Activated gamma-delta T cell treated with Interleukin-2 at 50 U/mL for 16 hours (primary cell): Measurements from ENCODE around the gene P4HTM.
"Not testable (repeated sequence)": the region's sequence is repeated elsewhere in the genome, so short reads cannot be mapped to it uniquely, and the experiment has no call there.

ENCODE experiments used
- DNase-seq: peaks from one replicate; pipeline ENCODE4 v3.0.0-alpha.2; 2020

Gene P4HTM

DNA sequence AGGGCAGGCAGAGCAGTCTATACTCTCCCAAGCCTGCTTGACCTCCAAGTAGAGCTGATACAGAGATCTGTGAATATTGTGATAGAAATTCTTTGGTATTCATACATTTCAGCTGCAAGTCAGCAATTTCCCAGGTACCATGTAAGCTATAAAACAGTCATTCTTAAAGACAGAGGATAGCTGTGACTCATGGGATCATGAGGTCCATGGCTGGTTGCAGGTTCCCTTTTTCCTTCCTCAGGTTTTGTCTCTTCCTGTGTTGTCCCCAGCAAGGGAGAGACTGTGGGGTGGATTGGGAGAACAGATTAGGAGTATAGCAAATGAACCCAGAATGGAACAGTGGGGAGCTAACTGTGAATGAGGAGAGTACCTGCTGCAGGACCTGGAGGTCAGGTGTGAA is 5.4 kb upstream of the P4HTM start:
- DNase-seq, result no peak

DNA sequence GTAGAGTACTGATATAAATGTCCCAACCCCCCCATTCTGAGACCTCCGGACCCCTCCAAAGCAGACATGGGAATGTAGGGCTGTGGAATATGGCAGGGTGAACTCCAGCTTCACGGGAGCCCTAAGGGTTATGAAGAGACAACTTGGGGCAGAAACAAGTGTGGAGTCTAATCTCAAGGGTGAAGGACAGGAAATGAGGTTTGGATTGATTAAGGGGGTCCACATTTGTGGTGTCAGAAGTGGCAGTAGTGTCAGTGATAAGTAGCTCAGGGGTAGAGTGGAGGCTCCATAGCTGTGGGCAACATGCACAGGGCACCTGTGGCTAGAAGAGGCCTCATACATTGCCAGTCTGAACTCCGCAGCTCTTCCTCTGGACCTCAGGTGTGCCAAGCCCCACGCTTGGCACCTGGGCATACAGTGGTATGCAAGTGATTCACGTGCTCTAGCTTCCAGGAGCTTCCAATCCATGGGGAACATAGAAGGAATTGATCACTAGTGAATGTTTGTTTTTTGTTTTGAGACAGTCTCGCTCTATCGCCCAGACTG is 4.1 kb upstream of the P4HTM start:
- DNase-seq, result no peak

DNA sequence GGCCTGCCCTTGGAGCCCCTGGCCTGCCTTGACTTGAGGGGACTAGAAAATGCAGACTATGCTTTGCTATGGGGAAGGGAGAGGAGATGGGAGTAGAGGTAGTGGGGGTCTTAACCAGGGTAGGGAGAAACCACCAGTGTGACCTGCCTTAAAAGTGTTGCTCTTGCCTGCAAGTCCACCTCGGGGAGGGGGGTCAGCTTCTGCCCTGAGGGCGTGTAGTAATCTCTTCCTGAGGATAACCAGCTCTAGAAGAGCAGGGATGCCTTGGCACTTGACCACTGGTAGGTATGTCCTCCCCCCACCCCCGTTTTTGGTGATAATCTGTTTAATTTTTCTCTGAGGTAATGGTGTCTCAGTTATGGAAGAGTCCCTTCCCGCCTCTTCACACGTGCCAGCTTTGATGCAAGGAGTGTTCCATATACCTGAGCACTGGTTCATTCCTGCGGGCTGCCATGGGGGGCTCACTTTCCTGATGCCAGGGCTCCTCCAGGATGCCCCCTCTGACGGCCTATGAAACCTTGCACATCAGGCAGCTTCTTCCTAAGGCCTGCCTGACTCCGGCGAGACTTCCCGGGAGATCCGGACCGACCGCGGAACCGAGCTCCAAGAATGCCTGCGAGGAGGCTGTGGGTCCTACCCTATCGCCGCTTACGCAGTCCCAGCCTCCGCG is 780 bp upstream of the P4HTM start:
- no peak for DNase-seq

DNA sequence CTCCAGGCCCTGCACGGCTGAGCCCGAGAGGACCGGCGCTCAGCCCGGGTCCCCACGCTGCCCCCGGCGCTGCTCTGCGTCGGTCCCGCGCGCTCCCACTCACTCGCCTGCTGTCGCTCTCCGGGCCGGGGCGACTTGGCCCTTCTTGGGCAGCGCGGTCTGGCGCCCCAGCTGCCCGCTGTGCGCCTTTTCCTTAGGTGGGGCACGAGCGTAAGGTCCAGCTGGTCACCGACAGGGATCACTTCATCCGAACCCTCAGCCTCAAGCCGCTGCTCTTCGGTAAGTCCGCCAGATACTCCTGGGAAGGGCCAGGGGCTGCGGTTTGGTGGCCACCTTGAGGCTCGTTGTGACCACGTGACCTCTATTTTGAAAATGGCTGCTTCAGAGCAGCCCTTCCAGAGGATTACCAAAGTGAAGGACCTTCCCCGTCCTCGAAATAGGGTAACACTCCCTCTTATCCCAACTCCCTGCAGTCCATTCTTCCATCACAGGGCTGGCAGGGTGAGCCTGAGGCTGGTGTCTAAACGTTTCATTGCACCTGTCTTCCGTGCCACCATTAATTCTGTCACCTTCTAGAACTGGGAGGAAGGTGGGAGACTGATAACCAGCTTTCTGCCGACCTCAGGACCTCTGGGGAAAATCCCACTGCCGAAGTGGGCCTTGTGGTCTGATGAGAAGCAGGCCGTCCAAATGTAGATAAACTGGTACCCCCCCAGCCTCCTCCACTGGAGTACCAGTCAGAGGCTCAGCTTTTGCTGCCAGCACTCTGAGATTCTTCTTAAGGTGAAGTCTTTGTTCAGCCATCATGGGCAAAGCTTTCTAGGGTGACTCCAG is 812 bp downstream of the P4HTM start:
- DNase-seq, result no peak

DNA sequence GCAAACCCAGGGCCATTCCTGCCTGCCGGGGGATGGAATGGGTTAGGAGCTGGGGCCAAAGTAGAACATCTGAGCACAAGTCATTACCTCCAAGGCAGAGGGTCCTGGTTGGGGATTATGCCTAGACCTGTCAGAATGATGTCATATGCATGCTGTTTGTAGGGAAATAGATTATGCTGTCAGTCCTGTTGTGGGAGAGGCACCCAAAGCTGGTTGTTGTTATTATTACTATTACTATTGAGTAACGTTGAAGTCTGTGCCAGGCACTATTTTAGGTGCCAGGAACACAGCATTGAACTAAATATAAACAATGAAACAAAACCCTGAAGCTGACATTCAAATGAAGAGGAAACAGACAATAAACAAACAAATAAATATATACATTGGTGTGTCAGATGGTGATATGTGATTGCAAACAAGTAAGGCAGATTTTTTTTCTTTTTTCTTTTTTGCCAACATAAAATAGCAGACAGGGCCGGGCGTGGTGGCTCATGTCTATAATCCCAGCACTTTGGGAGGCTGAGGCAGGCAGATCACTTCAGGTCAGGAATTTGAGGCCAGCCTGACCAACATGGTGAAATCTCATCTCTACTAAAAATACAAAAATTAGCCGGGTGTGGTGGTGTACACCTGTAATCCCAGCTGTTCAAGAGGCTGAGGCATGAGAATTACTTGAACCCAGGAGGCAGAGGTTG is 2.0 kb downstream of the P4HTM start:
- DNase-seq, result no peak

DNA sequence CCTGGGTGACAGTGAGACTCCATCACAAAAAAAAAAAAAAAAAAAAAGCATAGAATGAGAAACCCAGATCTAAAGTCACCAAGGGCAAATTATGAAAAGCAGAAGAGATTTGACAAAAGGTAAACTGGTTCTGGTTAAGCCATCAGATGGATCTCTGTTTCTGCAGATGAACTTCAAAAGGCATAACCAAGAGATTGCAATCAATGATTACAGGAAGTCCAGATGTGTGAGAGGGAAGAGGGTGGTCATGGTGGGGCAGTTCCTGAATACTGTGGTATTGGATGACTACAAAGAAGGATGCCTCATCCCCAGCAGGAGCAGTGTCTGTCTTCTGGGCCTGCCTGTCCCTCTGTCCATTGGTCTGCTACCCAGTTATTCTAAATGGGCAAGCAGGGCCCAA is 3.8 kb downstream of the P4HTM start:
- DNase-seq, result no peak

DNA sequence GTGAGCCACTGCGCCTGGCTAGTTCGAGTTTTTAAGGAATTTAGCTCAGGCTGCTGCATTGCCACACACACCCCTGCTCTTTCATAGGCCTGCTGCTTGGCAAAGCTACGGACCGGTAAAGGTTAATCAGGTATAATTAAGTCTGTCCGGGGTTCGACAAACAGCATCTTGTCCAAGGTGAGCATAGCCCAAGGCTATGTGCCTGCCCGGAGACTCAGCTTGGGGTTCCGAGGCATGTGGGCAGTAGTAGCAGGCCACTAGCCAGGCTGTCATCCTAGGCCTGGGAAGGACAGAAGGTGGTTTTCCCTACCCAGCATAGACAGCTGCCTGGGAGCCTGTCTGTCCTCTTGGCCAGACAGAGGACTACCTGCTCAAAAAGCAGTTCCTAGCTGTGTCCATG is 6.6 kb downstream of the P4HTM start:
- DNase-seq, result no peak

DNA sequence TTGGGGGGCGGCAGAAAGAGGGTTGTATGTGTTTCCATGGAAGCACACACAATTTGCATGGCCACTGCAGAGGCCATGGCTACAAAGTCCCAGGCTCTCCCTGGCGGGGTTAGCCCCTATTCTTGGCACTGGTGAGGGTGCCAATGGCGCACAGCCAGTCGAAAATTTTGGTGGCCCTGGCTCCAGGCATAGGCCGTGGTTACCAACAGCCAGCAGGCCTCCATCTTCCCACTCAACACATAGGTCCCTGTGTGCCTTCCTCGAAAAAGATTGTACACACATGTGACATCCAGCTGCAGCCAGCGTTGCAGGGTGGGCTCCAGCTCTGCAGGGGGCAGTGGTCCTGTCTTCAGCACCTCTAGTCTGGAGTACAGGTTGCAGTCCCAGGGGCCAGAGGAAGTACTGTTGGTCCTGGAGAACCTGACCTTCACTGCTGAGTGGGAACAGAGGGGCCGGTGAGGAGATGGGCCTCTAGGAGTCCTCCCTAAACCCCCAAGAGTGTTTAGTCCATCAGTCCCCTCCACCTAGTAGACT is 7.1 kb downstream of the P4HTM start:
- no peak for DNase-seq

DNA sequence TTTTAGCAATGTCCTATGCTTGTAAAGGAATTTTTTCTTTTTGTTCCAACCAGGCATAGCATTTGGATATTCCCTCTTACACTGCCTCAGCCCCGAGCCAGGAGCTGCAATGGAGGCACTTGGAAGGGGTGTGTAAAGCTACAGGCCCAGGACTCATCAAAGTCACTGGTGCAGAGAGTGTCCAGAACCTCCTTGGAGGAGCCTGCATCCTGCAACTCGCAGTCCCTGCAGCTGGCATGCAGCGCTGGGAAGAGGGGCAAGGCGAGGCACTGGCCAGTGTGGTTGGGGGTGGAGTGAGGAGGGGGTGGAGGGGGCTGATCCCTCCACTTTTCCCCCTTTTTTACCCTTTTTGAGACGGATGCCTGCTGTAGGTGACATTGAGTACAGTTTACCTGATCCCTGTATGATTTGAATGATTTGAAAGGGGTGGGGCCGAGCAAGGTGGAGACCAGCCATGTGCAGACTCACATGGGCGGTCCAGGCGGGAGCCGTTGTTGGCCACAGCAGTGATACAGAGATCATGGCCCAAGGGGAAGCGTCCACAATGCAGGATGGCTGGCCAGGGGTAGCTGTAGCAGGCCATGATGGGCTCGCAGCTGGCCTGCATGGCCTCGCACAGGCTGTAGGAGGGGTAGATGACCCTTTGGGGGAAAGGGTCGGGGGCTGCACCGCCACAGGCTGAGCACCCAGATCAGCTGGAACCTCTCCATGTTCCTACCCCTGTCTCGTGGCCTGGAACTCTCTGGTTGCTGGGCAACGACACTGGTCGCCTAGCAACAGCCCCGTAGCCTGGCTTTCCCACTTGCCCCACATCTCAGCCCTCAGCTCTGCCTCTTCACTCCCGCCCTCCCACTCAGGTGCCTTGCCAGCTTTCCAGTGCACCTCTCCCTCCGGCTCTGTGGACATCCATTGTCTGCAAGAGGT is 7.9 kb downstream of the P4HTM start:
- no peak for DNase-seq

DNA sequence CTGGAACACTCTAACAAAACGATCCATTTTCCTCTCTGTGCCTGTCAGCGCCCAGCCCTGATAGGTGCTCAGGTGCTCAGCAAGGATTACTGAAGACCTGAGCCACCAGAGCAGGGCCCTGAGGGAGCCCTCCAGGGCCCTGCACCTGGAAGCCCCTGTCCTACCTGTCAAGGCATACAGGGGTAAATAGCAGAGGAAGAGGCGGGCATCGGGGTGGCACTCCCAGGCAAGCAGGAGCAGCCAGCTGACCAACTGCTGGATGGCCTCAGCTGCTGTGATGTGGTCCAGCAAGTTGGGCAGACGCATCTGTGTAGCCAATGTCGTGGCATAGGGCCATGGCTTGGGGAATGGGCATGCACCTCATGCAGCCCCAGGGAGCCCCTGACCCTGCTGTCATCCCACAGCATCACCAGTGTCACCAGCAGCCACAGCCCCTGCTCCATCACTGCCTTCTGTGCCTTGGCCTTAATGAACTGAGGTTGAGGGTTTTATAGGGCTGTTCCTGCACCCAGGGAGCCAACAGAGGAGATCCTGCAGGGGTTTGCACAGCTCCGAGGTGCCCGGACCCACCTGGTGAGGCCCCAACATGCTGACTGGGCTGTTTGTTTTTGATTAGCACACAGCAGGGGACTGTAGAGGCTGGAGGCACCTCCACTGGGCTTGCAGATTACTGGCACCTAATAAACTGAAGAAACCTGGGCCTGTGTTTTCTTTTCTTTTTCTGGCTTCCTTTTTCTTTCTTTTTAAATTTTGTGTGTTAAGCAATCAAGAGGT is 9.2 kb downstream of the P4HTM start:
- DNase-seq, result no peak

DNA sequence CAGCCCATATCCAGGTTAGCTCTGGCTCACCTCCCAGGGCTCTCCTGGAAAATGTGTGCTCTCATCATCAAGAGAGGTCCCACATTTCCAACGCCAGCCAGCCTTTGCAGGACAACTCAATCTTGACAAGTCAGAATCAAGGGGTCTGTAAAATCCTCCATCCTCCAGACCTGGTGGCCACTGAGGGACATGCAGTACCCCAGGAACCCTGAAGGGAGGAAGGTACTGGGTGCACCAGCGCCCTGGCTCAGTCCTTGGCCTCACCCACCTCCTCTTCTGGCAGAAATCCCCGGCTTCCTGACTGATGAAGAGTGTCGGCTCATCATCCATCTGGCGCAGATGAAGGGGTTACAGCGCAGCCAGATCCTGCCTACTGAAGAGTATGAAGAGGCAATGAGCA is 11.1 kb downstream of the P4HTM start:
- DNase-seq, result no peak

DNA sequence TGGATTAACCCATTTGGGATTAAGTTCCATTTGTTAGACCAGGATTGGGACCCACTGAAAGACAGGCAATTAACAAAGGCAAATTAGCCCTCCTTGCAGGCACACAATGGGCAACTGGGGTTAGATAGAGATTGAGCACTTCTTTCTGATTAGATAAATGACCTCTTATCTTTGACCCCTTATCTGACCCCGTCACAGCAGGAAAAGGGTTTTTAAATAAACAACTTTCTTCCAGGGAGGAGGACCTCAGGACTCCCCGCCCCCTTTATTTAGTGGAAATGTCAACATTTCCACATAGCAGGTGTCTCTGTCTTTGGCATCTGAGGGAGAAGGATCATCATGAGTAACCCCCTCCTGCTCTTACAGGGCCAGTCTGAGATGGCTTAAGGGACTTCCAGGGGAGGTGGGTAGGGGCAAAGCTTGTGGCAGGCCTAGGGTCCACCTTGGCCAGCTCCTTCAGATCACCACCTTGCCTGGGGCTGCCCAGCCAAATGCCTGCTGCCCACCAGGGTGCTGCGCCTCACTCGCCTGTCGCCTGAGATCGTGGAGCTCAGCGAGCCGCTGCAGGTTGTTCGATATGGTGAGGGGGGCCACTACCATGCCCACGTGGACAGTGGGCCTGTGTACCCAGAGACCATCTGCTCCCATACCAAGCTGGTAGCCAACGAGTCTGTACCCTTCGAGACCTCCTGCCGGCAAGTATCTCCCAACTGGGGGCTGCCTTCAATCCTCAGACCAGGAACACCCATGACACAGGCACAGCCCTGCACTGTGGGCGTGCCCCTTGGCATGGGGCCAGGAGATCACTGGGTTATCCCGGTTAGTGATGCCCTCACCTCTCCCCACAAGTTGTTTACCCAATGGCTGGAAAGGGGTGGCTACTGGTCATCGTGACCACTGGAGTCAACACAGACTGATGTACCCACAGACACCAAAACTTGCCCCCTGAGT is 14.6 kb downstream of the P4HTM start:
- DNase-seq, result no peak

DNA sequence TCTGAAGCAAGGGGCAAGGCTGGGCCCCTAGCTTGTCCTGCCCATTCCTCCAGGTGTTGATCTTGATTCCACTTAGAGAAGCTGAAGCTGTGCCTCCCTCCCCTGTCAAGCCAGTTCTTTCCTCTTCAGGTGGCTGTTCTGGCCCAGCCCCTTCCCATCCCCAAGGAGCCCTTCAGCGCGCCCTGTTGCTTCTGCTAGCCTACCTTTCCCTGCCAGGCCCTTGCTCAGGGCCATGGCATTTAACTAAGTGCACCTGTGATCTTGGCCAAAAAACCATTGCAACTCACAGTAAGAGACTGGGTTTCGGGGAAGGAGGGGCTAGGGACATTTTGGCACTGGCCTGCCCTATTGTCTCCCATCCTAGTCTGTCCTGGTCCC is 15.3 kb downstream of the P4HTM start:
- no peak for DNase-seq

DNA sequence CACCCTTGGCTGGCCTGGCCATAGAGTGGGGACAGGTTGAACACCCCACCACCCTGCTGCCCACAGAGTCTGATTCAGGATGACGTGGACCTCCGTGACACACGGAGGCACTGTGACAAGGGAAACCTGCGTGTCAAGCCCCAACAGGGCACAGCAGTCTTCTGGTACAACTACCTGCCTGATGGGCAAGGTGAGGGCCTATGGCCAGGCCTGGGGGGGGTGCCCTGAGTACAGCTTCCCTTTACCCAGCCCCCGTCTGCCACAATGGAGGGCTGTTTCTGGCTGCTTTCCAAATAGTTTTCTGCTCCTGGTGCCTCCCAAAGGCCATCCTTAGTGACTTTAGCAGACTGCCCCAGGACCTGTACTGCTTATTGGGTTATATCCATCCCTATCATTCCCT is 16.0 kb downstream of the P4HTM start:
- DNase-seq, result no peak

DNA sequence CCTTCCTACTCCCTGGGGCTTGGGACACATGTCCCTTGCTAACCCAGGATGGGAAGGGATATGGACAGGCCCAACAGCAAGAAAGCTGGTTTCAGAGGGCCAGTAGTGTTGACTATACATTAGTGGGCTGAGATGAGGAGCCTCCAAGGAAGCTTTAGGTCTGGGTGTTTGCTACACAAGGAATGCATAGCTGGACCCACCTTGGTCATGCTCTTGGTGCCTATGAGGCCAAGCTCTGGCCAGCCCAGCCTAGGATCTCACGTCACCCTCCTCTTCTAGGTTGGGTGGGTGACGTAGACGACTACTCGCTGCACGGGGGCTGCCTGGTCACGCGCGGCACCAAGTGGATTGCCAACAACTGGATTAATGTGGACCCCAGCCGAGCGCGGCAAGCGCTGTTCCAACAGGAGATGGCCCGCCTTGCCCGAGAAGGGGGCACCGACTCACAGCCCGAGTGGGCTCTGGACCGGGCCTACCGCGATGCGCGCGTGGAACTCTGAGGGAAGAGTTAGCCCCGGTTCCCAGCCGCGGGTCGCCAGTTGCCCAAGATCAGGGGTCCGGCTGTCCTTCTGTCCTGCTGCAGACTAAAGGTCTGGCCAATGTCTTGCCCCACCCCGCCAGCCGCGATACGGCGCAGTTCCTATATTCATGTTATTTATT is 16.5 kb downstream of the P4HTM start:
- DNase-seq, result no peak

DNA sequence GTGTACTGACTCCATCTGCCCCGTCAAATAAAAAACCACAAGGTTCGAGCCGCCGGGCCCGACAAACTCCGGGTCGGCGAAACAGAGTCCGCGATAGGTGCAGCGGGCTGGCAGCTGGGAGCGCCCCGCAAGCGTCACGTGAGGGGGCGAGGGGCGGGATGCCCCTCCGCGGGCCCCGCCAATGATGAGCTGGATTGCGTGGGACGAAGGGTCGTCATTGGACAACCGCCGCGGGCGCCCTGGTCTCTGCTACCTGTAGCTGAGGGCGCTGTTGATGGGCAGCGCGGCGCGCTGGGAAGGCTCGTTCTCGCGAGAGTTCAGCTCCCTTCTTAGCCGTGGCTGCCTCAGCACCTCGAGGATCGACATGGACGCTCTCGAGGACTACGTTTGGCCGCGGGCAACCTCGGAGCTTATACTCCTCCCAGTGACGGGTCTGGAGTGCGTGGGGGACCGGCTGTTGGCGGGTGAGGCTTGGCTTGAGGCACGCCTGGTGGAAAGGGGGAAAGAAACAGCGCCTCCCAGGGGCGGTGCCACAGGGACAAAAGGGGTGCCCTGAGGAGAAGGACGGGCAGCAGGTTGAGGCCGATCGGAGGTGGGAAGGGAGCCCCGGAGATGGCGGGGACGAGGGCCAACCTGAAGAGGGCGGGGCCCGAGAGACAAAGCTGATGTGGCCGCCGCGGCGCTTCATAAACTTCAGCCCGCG is 17.2 kb downstream of the P4HTM start, which contains the start of gene WDR6:
TSS of gene WDR6 (plus strand) at position 324 of the 703 bp plus-strand sequence. CDS start at position 365, 41 bp downstream.
- peak; percentile 97 for DNase-seq

DNA sequence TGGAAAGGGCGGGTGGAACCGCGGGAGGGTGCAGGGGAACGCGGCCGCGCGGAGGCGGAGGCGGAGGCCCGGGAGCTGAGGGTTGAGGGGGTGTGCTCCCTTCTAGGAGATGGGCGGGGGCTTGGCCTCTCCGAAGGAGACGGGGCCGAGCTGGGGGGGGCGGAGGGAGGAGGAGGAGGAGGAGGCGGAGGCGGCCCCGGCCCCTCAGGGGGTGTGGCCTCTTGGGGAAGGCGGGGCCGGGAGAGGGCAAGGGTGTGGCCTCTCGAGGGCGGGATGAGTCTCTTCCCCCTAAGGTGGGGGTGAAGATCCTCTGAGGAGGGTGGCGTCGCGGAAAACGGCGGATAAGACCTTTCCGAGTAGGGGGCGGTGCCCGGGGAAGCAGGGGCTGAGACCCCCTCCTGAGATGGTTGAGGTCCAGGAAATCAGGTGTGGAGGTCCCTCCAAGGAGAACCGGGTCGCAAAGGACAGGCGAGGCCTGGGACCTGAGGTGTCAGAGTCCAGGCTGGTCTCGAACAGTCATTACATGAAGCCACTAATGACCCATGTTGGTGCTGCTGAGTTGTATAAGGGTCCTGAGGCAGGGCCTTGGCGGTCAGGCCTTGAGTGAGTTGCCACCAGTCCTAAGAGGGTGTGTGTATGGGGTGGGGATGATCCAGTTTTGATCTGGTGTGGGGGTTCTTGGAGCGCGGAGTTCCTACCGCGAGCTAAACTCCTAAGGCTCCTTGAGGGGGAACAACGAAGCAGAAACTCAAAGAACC is 17.9 kb downstream of the P4HTM start:
- DNase-seq, result peak; percentile 78

DNA sequence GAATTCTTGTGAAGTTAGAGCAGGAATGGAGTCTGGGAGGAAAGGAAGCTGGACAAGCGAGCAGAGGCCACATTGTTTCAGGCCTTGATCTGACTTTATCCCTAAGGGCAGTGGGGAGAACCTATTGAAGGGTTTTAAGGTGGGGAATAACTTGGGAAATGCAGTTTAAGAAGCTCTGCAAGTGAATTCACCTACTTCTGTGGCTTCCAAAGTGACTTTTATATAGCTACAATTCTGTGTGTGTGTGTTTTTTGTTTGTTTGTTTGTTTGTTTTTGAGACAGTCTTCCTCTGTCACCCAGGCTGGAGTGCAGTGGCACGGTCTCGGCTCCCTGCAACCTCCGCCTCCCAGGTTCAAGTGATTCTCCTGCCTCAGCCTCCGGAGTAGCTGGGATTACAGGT is 18.6 kb downstream of the P4HTM start:
- not testable (repeated sequence) for DNase-seq
